KBM-7 (cell line): ENCODE data around the gene CUBN.
A peak's percentile ranks its signal among the peaks of the same experiment; 100 is the strongest.

Experiments used
- DNase-seq: peaks from one replicate; pipeline ENCODE4 v3.0.0-alpha.2; 2015
- in situ Hi-C: fragments of 300-500 bp; cut with MboI; formaldehyde crosslinking; loops from 2 replicates; pipeline ENCODE4 v1.14.3; 2020; ENCODE audit warnings: low sequenced_read_pairs, low pct_unique_long_range_greater_than_20kb, mixed read lengths

The CUBN gene

DNA sequence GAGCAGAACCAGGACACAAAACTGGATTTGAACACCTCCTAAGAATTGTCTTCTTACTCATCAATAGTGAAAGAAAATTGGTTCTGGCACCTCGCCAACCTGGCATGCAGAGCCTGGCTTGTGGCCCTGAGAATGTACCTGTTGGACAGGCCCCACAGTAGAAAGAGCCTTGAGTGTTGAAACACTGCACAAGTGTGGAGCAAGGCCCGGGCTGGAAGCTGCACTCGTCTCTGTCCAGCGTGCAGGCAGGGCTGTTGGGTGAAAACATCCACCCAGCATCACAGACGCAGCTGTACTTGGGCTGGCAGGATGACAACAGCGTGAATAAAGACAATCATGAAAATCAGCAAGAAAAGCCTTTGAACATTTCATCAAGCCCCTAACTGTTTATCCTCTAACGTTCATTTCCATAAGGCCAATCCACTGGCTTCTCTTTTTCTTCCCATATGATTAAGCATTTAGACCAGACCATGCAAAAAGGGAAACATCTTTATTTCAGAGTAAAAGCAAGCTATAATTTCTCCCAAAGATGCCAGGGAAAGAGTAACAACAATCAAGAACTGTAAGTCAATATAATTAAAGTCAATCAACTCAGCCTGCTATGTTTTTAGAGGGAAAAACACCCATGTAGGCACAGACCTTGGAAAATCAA is 15.6 kb downstream of the CUBN start:
- no peak for DNase-seq
- in situ Hi-C loops = no loop called here

DNA sequence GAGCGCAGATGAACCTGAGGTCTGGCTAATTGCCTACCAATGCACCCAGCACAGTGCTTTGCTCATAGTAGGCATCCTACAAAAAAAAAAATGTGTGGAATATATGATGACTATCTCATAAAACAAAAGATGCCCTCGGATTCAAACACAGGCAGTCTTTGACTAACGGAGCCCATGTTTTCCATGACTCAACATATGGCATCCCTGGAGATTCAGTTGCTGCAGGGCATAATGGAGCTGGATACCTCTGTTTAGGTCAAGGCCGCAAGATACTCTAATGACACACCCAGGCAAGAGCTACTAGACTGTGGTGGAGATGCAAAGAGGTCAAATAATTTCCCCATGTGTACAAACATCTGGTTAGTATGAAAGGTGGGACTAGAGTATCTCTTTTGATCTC is 16.3 kb downstream of the CUBN start:
- DNase-seq = no peak
- in situ Hi-C loops = no loop called here

DNA sequence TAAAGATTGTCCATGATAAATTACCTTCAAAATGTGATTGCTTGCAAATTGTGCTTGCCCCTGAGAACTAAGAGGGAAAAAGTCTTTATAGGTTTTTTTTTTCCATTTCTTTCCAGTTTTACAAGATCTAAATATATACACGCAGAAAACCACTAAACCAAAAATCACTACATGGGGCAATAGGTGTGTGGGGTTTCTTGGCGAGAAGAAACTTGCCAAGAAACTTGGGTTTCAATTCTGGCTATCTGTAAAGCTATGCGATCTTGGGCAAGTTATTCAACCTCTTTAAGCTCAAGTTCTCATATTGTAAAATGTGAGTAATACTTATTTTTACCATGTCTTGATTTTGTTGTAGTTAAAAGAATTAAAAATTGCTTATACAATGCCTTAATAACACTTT is 17.0 kb downstream of the CUBN start:
- in situ Hi-C loops = no loop called here
- no peak for DNase-seq

DNA sequence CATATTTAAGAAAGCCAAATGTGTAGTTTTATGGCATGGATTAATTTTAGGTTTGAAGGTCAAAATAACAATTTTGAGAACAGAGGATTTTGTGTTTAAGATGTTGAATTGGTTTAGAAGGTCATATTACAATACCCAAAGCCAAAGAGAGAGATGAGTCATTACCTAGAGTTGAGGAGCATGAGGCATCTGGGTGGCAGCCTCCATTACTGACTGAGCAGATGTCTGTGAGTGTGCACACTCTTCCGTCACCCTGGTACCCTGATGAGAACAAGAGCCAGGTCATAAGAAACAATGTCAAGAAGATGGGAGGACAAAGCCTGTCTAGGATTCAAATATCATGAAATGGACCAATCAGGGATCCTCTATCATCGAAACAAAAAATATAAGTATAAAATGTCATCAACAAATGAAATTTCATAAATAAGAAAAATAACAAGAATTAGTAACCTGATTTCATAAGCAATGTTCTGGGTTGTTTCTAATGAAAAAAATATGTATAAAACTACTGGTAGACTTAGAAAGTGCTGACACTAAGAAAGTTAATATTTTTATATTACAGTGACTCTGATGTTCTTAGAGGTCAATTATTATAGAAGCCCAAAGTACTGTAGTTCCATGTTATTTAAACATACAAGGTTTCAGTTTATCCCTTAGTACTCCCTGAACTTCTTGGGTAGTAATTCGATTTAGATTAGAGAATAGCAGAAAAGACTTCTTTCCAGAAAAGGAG is 20.0 kb downstream of the CUBN start:
- in situ Hi-C loops = no loop called here
- DNase-seq = no peak

DNA sequence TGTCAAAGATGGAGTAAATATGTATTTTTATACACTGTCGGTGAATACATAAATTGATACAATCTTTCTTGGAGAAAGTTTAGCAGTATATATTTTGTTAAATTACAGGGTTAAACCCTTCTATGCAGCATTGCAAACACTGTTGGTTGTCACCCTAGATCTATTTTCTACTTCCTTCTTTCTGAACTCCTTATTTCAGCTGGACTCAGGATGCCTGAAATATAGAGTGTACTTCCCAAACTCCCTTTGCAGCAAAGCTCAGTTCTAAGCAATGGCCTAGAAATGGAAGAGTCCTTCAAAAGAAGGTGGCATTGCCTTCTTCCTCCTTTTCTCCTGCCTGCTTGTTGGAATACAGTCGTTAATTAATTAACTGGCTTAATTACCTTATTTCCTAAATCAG is 20.6 kb downstream of the CUBN start:
- DNase-seq = no peak
- in situ Hi-C loops = no loop called here

DNA sequence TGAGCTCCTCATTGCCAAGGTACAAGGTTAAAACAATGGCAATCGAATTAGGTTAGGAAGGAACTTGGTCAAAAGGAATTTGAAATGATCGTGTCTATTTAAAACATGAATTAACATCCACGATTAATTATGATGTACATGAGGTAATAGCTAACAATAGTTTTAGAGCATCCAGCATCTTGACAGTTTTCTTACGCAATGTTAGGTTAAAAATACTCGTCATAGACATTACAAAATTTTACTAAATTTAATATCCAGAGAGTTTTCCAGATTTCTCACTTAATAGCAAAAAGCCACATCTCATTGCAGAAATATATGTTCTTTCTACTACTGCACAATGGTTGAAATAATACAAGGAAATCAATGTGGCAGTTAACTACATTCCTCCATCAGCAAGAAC is 22.6 kb downstream of the CUBN start:
- in situ Hi-C loops = no loop called here
- DNase-seq = no peak

DNA sequence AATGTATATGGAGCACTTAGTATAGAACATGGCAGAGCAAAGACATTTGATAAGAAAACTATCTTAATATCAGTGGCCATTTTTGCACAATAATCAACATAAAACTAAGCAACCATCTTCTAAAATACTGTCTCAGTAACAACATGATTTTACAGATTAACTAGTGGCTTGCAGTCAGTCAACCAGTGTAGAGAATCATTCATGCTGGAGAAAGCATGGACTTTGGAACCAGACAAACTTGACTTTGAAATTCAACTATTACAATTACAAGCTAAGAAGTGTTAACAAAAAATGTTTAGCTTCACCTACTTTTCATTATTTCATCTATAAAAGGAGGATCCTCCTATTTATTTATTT is 27.7 kb downstream of the CUBN start:
- DNase-seq = no peak
- in situ Hi-C loops = no loop called here

DNA sequence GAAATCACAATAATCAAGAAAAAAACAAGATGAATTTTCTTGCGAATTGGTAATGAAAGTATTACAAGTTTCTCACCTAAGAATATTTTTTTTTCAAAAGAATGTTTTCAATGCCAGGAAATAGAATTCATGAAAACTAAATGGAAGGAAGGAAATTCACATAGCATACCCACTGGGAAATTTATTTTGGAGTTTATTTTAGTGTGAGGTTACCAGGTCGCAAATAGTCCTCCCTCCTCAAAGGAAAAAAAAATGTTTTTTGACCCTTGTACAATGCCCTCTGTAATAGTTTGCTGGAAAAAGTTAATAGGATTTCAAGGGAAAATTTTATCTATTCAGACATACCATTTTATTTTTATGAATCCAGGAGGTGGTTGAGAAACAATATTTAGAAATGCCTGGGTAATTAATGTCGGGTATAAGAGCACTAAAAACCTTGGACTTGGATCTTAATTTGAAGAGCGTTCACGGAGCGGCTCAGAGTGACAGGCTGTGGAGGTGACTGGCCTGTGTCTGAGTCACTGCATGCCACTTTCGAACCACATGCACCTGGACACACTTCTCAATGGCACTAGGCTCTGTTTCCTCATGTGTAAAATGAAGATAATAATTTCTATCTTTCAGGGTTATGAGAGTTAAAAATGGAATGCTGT is 28.2 kb downstream of the CUBN start:
- in situ Hi-C loops = no loop called here
- DNase-seq = no peak

DNA sequence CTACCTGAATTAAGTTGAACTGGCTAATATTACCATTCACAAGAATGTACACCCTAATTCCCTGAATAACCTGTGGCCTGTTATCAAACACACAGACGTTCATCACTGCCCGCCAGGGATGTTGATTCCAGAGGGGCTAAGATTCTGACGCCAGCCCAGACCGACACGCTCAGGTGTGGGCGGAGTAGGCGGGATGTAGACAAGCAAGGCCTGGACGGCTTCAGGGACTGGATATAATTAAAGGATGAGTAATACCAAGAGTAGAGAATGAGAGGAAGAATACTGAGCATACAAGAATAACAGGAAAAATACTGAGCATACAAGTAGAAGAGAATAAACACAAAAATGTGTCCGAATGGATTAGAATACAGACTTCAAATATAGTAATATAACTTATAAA is 29.0 kb downstream of the CUBN start:
- DNase-seq = no peak
- in situ Hi-C loops = no loop called here

DNA sequence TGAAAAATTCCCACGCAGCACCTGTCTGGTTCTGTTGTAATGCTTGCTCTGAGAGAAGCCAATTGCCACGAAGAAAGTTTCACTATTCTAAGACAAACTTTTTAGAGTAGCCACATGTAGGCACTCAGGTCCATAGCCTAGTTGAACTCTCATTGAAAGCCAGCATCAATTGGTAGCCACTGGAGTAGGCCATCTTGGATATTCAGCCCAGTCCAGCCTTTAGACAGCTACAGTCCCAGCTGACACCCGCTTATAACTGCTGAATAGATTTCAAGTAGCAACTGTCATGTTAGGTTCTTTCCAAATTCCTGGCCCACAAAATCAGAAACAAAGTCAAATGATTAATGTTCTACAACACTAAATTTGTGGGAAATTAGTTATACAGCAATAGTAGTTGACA is 31.6 kb downstream of the CUBN start:
- in situ Hi-C loops = no loop called here
- no peak for DNase-seq

DNA sequence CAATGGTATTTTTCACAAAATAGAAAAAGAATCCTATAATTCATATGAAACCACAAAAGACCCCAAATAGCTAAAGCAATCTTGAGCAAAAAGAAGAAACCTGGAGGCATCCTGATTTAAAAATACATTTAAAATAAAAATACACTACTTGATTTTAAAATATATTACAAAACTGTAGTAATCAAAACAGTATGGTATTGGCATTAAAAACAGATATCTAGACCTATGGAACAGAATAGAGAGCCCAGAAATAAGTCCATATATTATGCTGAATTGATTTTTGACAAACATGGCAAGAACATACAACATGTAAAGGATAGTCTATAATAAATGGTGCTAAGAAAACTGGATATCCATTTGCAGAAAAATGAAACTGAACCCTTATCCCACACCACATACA is 34.8 kb downstream of the CUBN start:
- DNase-seq = no peak
- in situ Hi-C loops = no loop called here

DNA sequence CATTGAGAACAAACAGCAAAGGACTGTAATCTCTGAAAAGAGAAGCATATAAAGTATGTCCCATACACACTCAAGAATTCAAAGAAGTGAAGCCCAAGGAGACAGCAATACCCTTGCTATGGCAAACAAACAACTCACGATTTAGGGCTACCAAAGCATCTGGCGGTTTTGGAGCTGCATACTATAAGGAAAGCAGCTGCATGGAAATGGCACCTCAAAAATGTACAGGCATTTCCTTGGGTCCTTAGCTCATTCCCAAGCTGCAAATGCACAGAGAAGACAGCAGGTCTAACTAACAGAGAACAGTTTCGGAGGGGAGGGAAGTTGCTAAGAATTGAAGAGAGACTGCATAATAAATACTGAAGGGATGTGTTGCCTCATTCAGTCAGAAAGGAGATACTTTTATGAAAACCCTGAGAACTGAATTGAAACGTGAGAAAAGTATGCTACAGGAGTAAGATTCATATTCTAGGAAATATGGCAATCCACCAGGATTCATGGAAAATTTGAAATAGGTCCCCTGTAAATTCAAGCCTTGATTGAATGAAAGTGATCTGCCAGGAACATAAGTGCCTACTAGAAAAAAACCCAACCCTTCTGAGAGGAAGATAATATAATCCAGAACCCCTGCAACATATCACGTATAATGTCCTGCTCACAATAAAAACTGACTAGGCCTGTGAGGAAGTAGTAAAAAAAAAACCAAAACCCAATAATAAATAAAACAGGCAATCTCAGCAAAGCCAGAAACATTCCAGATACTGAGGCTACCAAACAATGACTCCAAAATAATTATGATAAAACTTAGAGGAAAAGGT is 36.4 kb downstream of the CUBN start:
- in situ Hi-C loops = no loop called here
- DNase-seq = no peak

DNA sequence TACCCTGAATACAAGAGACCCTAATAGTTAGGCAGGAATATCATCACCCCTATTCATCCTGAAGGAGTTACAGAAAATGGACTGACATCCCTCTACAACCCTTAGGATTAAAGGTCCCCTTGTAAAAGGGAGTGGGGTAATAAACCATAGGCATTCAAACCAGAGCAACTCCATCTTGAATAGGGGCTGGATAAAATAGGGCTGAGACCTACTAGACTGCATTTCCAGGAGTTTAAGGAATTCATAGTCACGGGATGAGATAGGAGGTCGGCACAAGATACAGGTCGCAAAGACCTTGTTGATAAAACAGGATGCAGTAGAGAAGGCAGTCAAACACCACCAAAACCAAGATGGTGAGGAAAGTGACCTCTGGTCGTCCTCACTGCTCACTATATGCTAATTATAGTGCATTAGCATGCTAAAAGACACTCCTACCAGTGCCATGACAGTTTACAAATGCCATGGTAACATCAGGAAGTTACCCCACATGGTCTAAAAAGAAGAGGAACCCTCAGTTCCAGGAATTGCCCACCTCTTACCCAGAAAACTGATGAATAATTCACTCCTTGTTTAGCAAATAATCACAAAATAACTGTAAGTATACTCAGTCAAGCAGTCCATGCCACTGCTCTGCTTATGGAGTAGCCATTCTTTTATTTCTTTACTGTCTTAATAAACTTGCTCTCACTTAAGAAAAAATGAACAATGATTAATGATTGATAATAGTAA is 37.2 kb downstream of the CUBN start:
- in situ Hi-C loops = no loop called here
- DNase-seq = peak; percentile 22

DNA sequence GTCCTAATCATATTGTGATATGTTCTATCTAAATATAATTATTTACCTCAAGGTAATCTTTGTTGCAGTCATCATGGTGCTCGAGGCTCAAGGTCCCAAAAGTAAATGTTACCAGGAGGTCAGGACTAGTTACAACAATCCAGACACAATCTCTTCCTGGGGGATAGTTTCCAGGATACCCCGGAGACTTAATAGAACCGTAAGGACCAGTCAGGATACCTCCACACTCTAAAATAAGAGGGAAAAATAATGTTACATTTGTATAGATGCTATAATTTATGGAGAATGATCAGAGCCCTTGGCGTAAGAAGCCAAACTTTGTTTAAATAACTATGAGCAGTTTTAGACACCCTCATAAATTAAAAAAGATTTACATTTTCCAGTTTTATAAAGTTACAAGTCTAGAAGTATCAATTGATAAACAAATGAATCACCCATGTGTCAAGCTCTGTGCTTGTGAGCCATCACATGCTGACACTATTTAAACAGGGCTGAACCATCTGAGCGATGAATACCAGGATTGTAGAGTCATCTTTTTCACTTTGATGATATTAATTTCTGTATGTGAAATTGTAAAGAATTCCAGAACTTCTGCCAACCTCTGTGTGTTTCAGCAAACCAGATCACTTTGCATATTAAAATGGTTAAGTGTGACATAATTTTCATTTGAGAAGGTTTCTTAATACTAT is 41.3 kb downstream of the CUBN start:
- in situ Hi-C loops = no loop called here
- DNase-seq = no peak

DNA sequence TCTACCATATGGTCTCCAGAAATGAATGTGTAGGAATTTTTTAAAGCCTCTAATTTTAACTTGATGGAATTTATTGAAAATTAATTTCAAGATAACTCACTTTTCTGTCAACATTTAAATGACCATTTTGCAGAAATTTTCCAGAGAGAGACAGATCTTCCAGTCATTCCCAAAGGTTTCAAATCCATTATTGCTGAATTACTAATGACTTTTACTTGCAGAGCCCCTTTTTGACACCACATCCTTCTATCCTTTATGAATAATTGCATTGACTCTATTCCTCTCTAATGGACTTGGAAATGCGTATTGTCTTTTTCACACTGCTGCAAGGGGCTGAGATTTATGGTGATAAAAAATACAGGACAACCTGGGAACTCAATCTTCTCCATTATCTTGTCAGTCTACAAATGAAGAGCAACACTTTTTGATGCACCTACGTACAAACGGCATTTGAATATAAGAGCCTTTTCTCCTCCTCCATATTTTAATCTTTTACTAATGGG is 42.7 kb downstream of the CUBN start:
- in situ Hi-C loops = no loop called here
- no peak for DNase-seq

DNA sequence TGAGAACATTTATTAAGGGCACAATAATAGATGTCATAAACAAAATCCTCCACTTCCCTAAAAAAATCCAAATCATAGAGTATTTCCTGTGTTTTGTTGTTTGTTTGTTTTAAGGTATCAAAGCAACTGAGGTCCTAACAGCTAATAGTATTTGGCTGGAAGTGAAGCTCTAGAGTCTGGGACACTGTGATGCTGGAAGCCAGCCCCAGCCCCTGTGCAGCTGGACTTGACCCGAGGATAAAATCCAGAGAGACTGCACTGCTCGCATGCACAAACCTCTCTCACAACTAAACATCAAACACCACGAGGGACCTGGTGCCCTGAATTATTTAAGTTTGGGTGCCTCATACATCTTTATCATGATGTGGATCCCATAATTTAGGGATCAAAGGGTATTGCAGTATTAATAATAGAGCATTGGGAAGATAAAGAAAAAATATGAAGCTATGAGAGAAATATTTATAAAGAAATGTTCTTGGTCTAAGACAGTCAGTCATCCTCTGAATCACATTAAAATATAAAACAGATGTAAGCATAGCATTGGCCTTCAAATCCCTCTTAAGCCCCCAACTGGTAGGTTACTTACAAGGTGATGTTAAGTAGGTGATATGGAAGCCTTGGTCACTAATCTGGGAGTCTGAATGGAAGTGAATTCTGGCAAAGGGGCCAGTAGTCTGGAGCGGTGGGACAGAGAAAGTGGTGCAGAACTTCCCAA is 44.4 kb downstream of the CUBN start:
- no peak for DNase-seq
- in situ Hi-C loops = no loop called here

DNA sequence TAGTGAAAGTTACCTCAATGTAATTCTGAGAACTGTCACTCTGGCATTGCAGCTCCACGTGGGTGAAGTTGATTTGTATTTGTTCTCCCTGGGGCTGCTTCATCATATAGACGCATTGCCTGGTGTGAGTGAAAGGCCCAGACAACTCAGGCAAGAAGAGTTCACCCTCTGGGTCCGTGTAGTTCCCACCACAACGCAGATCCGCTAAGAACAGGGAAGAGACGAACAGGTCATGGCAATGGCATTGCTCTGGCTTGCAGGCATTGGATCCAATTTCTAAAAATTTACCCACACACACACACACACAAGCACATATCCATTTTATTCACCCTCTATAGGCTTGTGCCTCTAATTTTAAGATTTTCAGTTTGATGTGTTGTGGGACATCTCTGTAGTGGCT is 45.4 kb downstream of the CUBN start:
- DNase-seq = no peak
- in situ Hi-C loops = no loop called here

DNA sequence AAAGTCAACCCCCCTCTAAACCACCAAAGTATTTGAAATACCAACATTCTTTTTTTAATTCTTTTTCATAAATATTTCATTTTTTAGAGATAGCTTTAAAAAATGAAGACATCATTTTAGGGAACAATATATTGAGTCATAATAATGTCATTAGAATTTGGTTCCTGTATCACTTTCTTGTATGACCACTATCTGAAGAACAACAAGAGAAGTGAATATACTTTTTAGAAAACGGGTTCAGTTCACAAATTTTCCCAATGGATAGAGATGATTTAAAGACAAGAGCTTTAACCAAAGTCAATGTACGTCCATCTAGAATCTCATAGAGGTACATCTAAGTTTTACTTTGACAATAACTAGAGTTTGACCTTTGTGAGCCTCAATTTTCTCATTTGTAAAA is 48.2 kb downstream of the CUBN start:
- no peak for DNase-seq
- in situ Hi-C loops = no loop called here
